OCI-LY7 (cell line): ENCODE measurements around the gene DNAH14.

Experiments used
- EZH2phosphoT487 ChIP-seq: fragments of 200-600 bp; sonication (generic); IDR thresholded peaks from 2 replicates; pipeline ENCODE4 v1.6.1; 2018; ENCODE audit warnings: low read depth, borderline replicate concordance, mild to moderate bottlenecking, mixed run types, antibody characterized with exemption, low read length, moderate library complexity, mixed read lengths
- TF ChIP-seq, protein P1 (sequence below): fragments of 200-600 bp; sonication (generic); conservative IDR thresholded peaks from 2 replicates; pipeline ENCODE4 v1.5.1; 2014; ENCODE audit warnings: mild to moderate bottlenecking, antibody characterized with exemption, low read length, moderate library complexity, mixed read lengths

DNA sequence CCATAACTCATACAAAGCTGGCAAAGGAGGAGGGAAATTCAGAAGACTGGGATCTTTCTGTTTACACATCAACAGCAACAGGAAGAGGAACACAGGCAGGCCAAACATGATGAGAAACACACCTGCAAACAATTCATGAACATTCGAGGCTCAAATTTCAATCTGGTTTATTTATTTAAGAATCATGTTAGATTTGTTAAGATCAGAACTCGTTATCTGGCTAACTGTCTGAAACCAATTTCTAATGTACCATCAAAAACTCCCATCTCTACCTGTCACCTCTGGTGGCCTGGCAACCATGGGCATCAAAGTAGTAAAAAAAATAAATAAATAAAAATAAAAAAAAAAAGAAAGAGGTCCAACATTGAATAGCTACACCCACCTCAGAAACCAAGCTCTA, 488.6 kb downstream of the DNAH14 start:
- TF ChIP-seq, protein P1, sequence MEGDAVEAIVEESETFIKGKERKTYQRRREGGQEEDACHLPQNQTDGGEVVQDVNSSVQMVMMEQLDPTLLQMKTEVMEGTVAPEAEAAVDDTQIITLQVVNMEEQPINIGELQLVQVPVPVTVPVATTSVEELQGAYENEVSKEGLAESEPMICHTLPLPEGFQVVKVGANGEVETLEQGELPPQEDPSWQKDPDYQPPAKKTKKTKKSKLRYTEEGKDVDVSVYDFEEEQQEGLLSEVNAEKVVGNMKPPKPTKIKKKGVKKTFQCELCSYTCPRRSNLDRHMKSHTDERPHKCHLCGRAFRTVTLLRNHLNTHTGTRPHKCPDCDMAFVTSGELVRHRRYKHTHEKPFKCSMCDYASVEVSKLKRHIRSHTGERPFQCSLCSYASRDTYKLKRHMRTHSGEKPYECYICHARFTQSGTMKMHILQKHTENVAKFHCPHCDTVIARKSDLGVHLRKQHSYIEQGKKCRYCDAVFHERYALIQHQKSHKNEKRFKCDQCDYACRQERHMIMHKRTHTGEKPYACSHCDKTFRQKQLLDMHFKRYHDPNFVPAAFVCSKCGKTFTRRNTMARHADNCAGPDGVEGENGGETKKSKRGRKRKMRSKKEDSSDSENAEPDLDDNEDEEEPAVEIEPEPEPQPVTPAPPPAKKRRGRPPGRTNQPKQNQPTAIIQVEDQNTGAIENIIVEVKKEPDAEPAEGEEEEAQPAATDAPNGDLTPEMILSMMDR = no peak
- no peak for TF ChIP-seq EZH2phosphoT487
